ENCODE results near the gene LGALS13.

The LGALS13 gene

GRCh38 chr19:39602224-39602623 is at the start of gene LGALS13:
Gene LGALS13, plus strand, starts transcription at chr19:39602524. Its CDS starts 45 bp downstream, at chr19:39602569.
- no peak for DNase-seq

- DNase-seq, result no peak
These were observed 49.2 kb upstream of the LGALS13 start for GRCh38 chr19:39553082-39553652.

- no peak for DNase-seq
These were observed 47.5 kb upstream of the LGALS13 start for GRCh38 chr19:39554701-39555311.

- no peak for DNase-seq
These were observed 46.4 kb upstream of the LGALS13 start for GRCh38 chr19:39555883-39556282.

GRCh38 chr19:39557811-39558623 is 44.3 kb upstream of the LGALS13 start:
- DNase-seq, result no peak

GRCh38 chr19:39558624-39559117 is 43.7 kb upstream of the LGALS13 start:
- DNase-seq, result no peak

GRCh38 chr19:39563408-39563807 is 38.9 kb upstream of the LGALS13 start:
- no peak for DNase-seq

GRCh38 chr19:39566064-39566463 is 36.3 kb upstream of the LGALS13 start:
- DNase-seq, result no peak

- no peak for DNase-seq
These were observed 33.7 kb upstream of the LGALS13 start for GRCh38 chr19:39568604-39569003.

- no peak for DNase-seq
These were observed 19.9 kb upstream of the LGALS13 start for GRCh38 chr19:39582442-39582841.

- DNase-seq, result no peak
These were observed 19.3 kb upstream of the LGALS13 start for GRCh38 chr19:39582891-39583625.

GRCh38 chr19:39587496-39587895 is 14.8 kb upstream of the LGALS13 start:
- no peak for DNase-seq

- DNase-seq, result no peak
These were observed 14.3 kb upstream of the LGALS13 start for GRCh38 chr19:39588066-39588465.

GRCh38 chr19:39590265-39590664 is 12.1 kb upstream of the LGALS13 start:
- DNase-seq, result no peak

- no peak for DNase-seq
These were observed 9.9 kb upstream of the LGALS13 start for GRCh38 chr19:39592381-39592780.

- no peak for DNase-seq
These were observed 6.4 kb upstream of the LGALS13 start for GRCh38 chr19:39595950-39596349.

GRCh38 chr19:39596911-39597310 is 5.4 kb upstream of the LGALS13 start:
- no peak for DNase-seq

GRCh38 chr19:39599116-39599515 is 3.2 kb upstream of the LGALS13 start:
- no peak for DNase-seq

- DNase-seq, result no peak
These were observed 1.5 kb downstream of the LGALS13 start for GRCh38 chr19:39603825-39604224.

GRCh38 chr19:39607021-39607420 is 4.7 kb downstream of the LGALS13 start:
- no peak for DNase-seq

- DNase-seq, result no peak
These were observed 5.2 kb downstream of the LGALS13 start for GRCh38 chr19:39607561-39607960.

- no peak for DNase-seq
These were observed 11.3 kb downstream of the LGALS13 start for GRCh38 chr19:39613597-39613996.

- no peak for DNase-seq
These were observed 15.4 kb downstream of the LGALS13 start for GRCh38 chr19:39617745-39618144.
